Mammary epithelial cell (primary cell): ENCODE data around the gene IRAK2.

Experiments used
- EZH2 ChIP-seq: IDR thresholded peaks from 2 replicates; pipeline ENCODE4 v1.6.1; 2012; ENCODE audit warnings: low read length, inconsistent platforms, borderline replicate concordance
- TF ChIP-seq, protein P1 (sequence below), 2 donors: IDR thresholded peaks in 1 of 2; conservative IDR thresholded peaks in 1 of 2; 2 replicates each; pipeline ENCODE4 v1.5.1; 2011 to 2012; ENCODE audit warnings: inconsistent platforms in 2 of 2, low read length in 2 of 2, mild to moderate bottlenecking in 2 of 2, control low read depth in 1 of 2, low read depth in 1 of 2; ENCODE audit not compliant: insufficient read depth in 1 of 2; ENCODE audit errors: extremely low read depth in 1 of 2

DNA sequence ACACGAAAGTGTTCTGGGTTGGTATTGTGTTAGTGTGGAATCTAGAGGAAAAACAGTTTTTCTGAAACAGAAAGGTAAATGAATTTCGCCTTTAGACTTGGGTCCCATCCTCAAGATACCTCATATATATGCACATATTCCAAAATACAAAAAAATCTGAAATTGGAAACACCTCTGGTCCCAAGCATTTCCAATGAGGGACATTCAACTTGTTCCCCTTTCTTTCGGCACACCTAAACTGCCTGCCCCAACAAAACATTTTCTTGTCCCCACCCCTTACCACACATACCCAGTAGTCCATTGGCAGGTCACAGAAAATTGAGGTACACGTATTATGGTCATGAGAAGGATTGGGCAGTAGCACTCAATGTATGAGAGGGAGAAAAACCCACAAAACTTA, 9.1 kb upstream of the IRAK2 start:
- TF ChIP-seq, protein P1, sequence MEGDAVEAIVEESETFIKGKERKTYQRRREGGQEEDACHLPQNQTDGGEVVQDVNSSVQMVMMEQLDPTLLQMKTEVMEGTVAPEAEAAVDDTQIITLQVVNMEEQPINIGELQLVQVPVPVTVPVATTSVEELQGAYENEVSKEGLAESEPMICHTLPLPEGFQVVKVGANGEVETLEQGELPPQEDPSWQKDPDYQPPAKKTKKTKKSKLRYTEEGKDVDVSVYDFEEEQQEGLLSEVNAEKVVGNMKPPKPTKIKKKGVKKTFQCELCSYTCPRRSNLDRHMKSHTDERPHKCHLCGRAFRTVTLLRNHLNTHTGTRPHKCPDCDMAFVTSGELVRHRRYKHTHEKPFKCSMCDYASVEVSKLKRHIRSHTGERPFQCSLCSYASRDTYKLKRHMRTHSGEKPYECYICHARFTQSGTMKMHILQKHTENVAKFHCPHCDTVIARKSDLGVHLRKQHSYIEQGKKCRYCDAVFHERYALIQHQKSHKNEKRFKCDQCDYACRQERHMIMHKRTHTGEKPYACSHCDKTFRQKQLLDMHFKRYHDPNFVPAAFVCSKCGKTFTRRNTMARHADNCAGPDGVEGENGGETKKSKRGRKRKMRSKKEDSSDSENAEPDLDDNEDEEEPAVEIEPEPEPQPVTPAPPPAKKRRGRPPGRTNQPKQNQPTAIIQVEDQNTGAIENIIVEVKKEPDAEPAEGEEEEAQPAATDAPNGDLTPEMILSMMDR (conservative IDR thresholded peaks at IDR 0.05 in 1 of 2, IDR thresholded peaks at IDR 0.05 in 1 of 2; ENCODE audit: extremely low read depth in 1 of 2, insufficient read depth in 1 of 2, low read depth in 1 of 2, low read length in 2 of 2) = no peak
- no peak for TF ChIP-seq EZH2
